HFF-Myc (cell line): ENCODE measurements around the gene CTSD.
"Not testable (repeated sequence)": the region's sequence is repeated elsewhere in the genome, so short reads cannot be mapped to it uniquely, and the experiment has no call there.

ENCODE experiments used
- DNase-seq: peaks from one replicate; pipeline ENCODE4 v3.0.0-alpha.2; 2011; ENCODE audit warnings: low read depth; ENCODE audit errors: extremely low read depth
- H3K4me3 ChIP-seq: replicated peaks from 2 replicates; pipeline ENCODE4 v1.5.1; 2011; ENCODE audit warnings: low read depth, mild to moderate bottlenecking, control low read depth, low read length
- TF ChIP-seq, protein P1 (sequence below): IDR thresholded peaks from 2 replicates; pipeline ENCODE4 v1.5.1; 2012; ENCODE audit warnings: mild to moderate bottlenecking, low read depth, low read length, control low read depth; ENCODE audit errors: missing control alignments

The CTSD gene

DNA sequence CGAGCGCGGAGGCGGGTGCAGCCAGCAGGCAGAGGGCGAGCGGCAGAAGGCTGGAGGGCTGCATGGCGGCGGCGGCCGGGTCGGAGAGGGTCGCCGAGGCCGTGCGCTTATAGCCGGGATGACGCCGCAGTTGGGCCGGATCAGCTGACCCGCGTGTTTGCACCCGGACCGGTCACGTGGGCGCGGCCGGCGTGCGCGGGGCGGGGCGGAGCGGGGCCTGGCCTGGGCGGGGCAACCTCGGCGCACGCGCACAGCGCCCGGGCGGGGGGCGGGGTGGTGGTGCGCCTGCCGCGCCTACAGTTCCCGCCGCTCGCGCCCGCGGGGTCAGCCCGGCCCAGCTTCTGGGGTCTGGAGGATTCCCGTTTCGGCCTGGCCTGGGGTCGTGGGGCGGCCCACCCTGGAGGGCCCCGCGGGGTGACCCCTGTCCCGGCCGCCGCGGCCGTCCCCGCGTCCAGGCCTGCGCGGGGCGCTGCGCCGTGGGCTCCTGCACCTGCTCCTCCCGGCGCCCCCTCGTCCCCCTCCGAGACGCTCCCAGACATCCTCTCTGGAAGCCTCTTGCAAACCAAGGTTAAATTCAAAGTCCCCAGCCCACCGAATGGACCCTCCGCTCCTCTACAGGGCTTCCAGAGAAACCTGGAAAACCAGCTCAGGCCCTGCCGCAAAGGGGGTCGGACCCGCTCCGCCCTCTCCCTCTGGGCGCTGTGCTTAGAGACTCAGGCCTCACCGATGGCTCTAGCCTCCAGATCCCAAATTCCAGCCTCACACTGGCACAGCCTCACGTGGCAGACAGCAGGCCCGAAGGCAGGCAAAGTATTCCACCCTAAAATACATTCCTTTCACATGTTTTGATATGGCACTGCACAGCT, at the start of gene CTSD:
Gene CTSD, minus strand, starts transcription at position 132 of the 866 bp plus-strand sequence. Its CDS starts 68 bp downstream, at position 64.
- TF ChIP-seq, protein P1, sequence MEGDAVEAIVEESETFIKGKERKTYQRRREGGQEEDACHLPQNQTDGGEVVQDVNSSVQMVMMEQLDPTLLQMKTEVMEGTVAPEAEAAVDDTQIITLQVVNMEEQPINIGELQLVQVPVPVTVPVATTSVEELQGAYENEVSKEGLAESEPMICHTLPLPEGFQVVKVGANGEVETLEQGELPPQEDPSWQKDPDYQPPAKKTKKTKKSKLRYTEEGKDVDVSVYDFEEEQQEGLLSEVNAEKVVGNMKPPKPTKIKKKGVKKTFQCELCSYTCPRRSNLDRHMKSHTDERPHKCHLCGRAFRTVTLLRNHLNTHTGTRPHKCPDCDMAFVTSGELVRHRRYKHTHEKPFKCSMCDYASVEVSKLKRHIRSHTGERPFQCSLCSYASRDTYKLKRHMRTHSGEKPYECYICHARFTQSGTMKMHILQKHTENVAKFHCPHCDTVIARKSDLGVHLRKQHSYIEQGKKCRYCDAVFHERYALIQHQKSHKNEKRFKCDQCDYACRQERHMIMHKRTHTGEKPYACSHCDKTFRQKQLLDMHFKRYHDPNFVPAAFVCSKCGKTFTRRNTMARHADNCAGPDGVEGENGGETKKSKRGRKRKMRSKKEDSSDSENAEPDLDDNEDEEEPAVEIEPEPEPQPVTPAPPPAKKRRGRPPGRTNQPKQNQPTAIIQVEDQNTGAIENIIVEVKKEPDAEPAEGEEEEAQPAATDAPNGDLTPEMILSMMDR: no peak
- DNase-seq: no peak
- H3K4me3 ChIP-seq: peak within 1 kb of the TSS; percentile 84

- DNase-seq: not testable (repeated sequence)
Measured at GRCh38 chr11:1813356-1813755, 49.6 kb upstream of the CTSD start.

GRCh38 chr11:1812801-1813200, 49.1 kb upstream of the CTSD start:
- H3K4me3 ChIP-seq: no peak overlapping the region
- TF ChIP-seq, protein P1: no peak
- no peak for DNase-seq

More at GRCh38 chr11:1813356-1813755, 49.6 kb upstream of the CTSD start:
- not testable (repeated sequence) for H3K4me3 ChIP-seq

GRCh38 chr11:1812274-1812673, 48.5 kb upstream of the CTSD start:
- no peak for DNase-seq
- H3K4me3 ChIP-seq: no peak overlapping the region
- TF ChIP-seq, protein P1: no peak

DNA sequence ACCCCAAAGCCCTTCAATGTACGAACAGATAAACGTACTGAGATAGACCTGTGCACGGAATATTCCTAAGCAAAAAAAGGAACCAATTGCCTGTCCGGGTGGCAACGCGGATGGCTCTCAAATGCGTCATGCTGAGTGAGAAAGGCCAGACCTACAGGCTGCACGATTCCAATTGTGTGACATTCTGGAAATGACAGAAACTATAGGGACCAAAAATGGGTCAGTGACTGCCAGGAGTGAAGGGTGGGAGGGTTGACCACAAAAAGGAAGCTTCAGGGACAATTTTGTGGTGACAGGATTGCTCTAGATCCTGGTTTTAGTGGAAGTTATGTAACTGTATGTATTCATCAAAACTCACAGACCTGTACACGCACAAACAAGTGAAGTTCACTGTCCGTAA, 47.0 kb upstream of the CTSD start:
- TF ChIP-seq, protein P1: no peak
- DNase-seq: no peak
- H3K4me3 ChIP-seq: no peak overlapping the region

- no peak for DNase-seq
- TF ChIP-seq, protein P1: peak; percentile 13
- no peak overlapping the region for H3K4me3 ChIP-seq
Measured at GRCh38 chr11:1807264-1807995, 43.7 kb upstream of the CTSD start.

- H3K4me3 ChIP-seq: no peak overlapping the region
- DNase-seq: no peak
- TF ChIP-seq, protein P1: no peak
Measured at GRCh38 chr11:1805525-1805924, 41.8 kb upstream of the CTSD start.

DNA sequence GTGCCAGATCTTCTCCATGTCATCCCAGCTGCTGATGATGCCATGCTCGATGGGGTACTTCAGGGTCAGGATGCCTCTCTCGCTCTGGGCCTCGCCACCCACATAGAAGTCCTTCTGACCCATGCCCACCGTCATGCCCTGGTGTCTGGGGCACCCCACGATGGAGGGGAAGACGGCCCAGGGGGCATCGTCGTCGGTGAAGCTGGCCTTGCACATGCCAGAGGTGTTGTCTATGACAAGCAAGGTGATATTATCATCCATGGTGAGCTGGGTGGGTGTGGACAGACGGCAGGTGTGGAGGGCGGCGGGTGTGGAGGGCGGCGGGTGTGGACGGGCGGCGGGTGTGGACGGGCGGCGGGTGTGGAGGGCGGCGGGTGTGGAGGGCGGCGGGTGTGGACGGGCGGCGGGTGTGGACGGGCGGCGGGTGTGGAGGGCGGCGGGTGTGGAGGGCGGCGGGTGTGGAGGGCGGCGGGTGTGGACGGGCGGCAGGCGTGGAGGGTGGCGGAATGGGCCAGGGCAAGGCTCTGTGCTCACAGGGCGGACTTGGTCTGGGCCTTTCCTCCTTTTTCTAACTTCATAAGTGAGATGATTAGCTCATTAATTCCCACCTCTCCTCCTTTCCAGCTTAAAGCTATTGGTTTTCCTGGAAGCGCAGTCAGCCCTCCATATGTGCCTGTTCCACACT, 40.2 kb upstream of the CTSD start:
- DNase-seq, H3K4me3 ChIP-seq: not testable (repeated sequence)
